ENCODE measurements around the gene CENPC. TPM values are rescaled to one million over a fixed set of nuclear protein-coding genes. Genes with fewer than 3 reads are reported as not detected.

CENPC gene
- total and polyA plus RNA-seq, 2 donors (not counting 3 experiments of a cell fraction or from before 2014, with no cell fraction given): 3.6 to 26.4 TPM

DNA sequence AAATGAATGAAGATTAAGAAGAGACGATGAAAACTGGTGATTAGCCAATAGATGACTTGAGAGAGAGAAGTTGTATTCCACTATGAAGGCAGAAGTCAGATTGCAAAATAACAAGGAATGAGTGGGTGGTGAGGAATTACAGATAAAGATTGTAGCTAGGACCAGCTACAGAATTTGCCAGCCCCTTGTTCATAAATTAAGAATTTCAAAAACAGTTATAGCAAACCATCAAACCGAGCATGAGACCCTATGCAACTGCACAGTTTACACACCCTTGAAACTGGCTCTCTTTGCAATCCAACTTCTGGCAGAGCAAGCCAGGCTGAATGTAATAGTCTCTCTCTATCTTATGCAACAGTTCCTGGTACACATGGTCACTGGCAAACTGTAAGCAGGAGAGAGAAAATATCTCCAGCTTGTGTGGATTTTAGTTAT lies 48.5 kb upstream of the CENPC start:
- no peak for DNase-seq (ENCODE audit: low read depth, low spot score)
- dilution Hi-C loops (cut with MboI; ENCODE audit: extremely low pct_ligation_motif_present, low sequenced_read_pairs): no loop called here
- BruUV-seq (replicated peaks): no TSS peak

More for the DNA sequence above, 48.5 kb upstream of the CENPC start:
- intact Hi-C loops (cut with micrococcal nuclease): no loop called here
- no peak overlapping the region for H3K9ac ChIP-seq (replicated peaks; ENCODE audit: extremely low read depth, insufficient read depth, low read length)
- no peak overlapping the region for H3K4me3 ChIP-seq (replicated peaks in 1 of 3; ENCODE audit: insufficient read depth in 1 of 3, low read depth in 1 of 3, low read length in 3 of 3)
- no peaks in the 10 kb centered on the region for H3K9me1 ChIP-seq (replicated peaks; ENCODE audit: control insufficient read depth, extremely low read depth, insufficient read depth, low read length)
- no peaks in the 10 kb centered on the region for H3K4me1 ChIP-seq (ENCODE audit: control insufficient read depth, extremely low read depth, insufficient read depth, low read length)
- POLR2A ChIA-PET: no interaction called here
- H3K79me2 ChIP-seq (ENCODE audit: control insufficient read depth, insufficient read depth, low read length): no peaks in the 10 kb centered on the region
- no peaks in the 10 kb centered on the region for H4K20me1 ChIP-seq (replicated peaks; ENCODE audit: control insufficient read depth, extremely low read depth, insufficient read depth, low read length)
- H3K9me3 ChIP-seq (replicated peaks; ENCODE audit: control insufficient read depth, insufficient read depth, low read length): no peaks in the 10 kb centered on the region
- peaks cover 3 to 6% of the 10 kb centered on the region in 2 experiments for H3K27me3 ChIP-seq (ENCODE audit: control insufficient read depth in 2 of 2, insufficient read depth in 2 of 2, low read length in 2 of 2)
- H3K36me3 ChIP-seq (ENCODE audit: control insufficient read depth in 2 of 2, extremely low read depth in 1 of 2, insufficient read depth in 2 of 2, low read length in 2 of 2): no peaks in the 10 kb centered on the region
- no peak overlapping the region for H3K27ac ChIP-seq (ENCODE audit: insufficient read depth, low read depth, low read length)
- no peak for FAIRE-seq
- CTCF ChIA-PET: no interaction called here
- no peak overlapping the region for H2AFZ ChIP-seq (ENCODE audit: low read depth, low read length)
- no peak for TF ChIP-seq POLR2A (IDR thresholded peaks at IDR 0.05; ENCODE audit: low read depth, low read length)
- TF ChIP-seq JUN (IDR thresholded peaks at IDR 0.05; ENCODE audit: borderline replicate concordance, insufficient read depth, insufficient read length, low read depth): no peak
- no peak for TF ChIP-seq MAX (IDR thresholded peaks at IDR 0.05; ENCODE audit: insufficient read depth, insufficient read length)
- TF ChIP-seq, protein P1, sequence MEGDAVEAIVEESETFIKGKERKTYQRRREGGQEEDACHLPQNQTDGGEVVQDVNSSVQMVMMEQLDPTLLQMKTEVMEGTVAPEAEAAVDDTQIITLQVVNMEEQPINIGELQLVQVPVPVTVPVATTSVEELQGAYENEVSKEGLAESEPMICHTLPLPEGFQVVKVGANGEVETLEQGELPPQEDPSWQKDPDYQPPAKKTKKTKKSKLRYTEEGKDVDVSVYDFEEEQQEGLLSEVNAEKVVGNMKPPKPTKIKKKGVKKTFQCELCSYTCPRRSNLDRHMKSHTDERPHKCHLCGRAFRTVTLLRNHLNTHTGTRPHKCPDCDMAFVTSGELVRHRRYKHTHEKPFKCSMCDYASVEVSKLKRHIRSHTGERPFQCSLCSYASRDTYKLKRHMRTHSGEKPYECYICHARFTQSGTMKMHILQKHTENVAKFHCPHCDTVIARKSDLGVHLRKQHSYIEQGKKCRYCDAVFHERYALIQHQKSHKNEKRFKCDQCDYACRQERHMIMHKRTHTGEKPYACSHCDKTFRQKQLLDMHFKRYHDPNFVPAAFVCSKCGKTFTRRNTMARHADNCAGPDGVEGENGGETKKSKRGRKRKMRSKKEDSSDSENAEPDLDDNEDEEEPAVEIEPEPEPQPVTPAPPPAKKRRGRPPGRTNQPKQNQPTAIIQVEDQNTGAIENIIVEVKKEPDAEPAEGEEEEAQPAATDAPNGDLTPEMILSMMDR (IDR thresholded peaks at IDR 0.05; ENCODE audit: extremely low read depth in 1 of 2, insufficient read depth in 1 of 2, low read depth in 1 of 2, low read length in 2 of 2): no peak
- TF ChIP-seq POLR2AphosphoS5 (IDR thresholded peaks at IDR 0.05; ENCODE audit: insufficient read depth, low read depth, low read length): no peak
- no peak for TF ChIP-seq GATA2 (IDR thresholded peaks at IDR 0.05; ENCODE audit: insufficient read depth, insufficient read length, low read depth, low read length)
- TF ChIP-seq FOS (IDR thresholded peaks at IDR 0.05; ENCODE audit: borderline replicate concordance, insufficient read depth, low read length): no peak
- no peak overlapping the region for H3K4me2 ChIP-seq (ENCODE audit: insufficient read depth, low read length)
